ENCODE measurements around the gene STAT2.

DNA sequence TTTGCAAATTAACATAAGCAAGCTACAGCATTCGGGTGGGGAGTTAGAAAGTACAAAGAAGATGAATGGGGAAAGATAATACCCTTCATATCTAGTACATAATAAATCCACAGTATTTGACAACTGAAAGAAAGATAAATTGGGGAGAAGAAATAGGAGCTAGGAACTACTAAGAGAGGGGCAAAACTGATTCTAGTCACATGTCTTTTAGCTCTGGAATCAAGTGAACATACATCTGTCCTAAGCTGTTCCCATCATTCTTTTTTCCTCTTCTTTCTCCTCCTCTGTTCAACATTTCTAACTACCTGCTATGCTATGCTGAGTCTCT, 18.0 kb upstream of the STAT2 start:
- no peak for TF ChIP-seq POLR2A (IDR thresholded peaks at IDR 0.05; ENCODE audit: extremely low read depth, insufficient read length)
- no peak for TF ChIP-seq CTCF (IDR thresholded peaks at IDR 0.05; ENCODE audit: low read depth, low read length)
- TF ChIP-seq, protein P1, sequence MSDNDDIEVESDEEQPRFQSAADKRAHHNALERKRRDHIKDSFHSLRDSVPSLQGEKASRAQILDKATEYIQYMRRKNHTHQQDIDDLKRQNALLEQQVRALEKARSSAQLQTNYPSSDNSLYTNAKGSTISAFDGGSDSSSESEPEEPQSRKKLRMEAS (IDR thresholded peaks at IDR 0.05; ENCODE audit: low read depth, low read length): no peak
- no peak for TF ChIP-seq MYC (IDR thresholded peaks at IDR 0.05; ENCODE audit: low read depth, low read length)
